Neural progenitor cell (in vitro differentiated cells): ENCODE results near the gene TECTA.

Experiments used
- EZH2 ChIP-seq: fragments of 200-600 bp; sonication (generic); IDR thresholded peaks from 2 replicates; pipeline ENCODE4 v1.6.1; 2017; ENCODE audit warnings: antibody characterized with exemption, mild to moderate bottlenecking, moderate library complexity
- EZH2phosphoT487 ChIP-seq: fragments of 200-600 bp; sonication (generic); IDR thresholded peaks from 2 replicates; pipeline ENCODE4 v1.6.1; 2017; ENCODE audit warnings: antibody characterized with exemption
- TF ChIP-seq, protein P1 (sequence below): fragments of 200-600 bp; sonication (generic); IDR thresholded peaks from 2 replicates; pipeline ENCODE4 v1.5.1; 2017; ENCODE audit warnings: antibody characterized with exemption, mild to moderate bottlenecking

- TF ChIP-seq, protein P1, sequence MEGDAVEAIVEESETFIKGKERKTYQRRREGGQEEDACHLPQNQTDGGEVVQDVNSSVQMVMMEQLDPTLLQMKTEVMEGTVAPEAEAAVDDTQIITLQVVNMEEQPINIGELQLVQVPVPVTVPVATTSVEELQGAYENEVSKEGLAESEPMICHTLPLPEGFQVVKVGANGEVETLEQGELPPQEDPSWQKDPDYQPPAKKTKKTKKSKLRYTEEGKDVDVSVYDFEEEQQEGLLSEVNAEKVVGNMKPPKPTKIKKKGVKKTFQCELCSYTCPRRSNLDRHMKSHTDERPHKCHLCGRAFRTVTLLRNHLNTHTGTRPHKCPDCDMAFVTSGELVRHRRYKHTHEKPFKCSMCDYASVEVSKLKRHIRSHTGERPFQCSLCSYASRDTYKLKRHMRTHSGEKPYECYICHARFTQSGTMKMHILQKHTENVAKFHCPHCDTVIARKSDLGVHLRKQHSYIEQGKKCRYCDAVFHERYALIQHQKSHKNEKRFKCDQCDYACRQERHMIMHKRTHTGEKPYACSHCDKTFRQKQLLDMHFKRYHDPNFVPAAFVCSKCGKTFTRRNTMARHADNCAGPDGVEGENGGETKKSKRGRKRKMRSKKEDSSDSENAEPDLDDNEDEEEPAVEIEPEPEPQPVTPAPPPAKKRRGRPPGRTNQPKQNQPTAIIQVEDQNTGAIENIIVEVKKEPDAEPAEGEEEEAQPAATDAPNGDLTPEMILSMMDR: no peak
- TF ChIP-seq EZH2 (no peak), EZH2phosphoT487 (no peak)
Measured at GRCh38 chr11:121225382-121225781, 124.3 kb downstream of the TECTA start.
